Fibroblast of lung (primary cell): ENCODE results near the gene AKAP6. TPM values are rescaled to one million over a fixed set of nuclear protein-coding genes. Genes with fewer than 3 reads are reported as not detected.

Experiments
- DNase-seq, 2 donors: peaks; one replicate each; pipeline versions ENCODE4 v3.0.0 to v3.0.0-alpha.2; 2010; ENCODE audit warnings: low read depth in 2 of 2
- H2AFZ ChIP-seq: 2 replicates; pipeline ENCODE4 v1.5.1; 2012; ENCODE audit warnings: low read length, control low read depth, inconsistent platforms
- H3K27ac ChIP-seq: 2 replicates; pipeline ENCODE4 v1.5.1; 2011; ENCODE audit warnings: low read length, control low read depth; ENCODE audit not compliant: insufficient read depth
- H3K27me3 ChIP-seq: 2 replicates; pipeline ENCODE4 v1.5.1; 2011; ENCODE audit warnings: mild to moderate bottlenecking, low read length; ENCODE audit not compliant: control insufficient read depth, insufficient read depth
- H3K36me3 ChIP-seq: 2 replicates; pipeline ENCODE4 v1.5.1; 2011; ENCODE audit warnings: low read length; ENCODE audit not compliant: control insufficient read depth, insufficient read depth
- H3K4me1 ChIP-seq: 2 replicates; pipeline ENCODE4 v1.5.1; 2011; ENCODE audit warnings: low read length; ENCODE audit not compliant: control insufficient read depth, insufficient read depth; ENCODE audit errors: extremely low read depth
- H3K4me2 ChIP-seq: 2 replicates; pipeline ENCODE4 v1.5.1; 2011; ENCODE audit warnings: low read length, control low read depth; ENCODE audit not compliant: insufficient read depth; ENCODE audit errors: extremely low read depth
- H3K4me3 ChIP-seq, 4 experiments: fragments of 200-600 bp in 1 of 4; sonication (generic) in 1 of 4; replicated peaks in 1 of 4; 2 replicates each; pipeline ENCODE4 v1.5.1; 2011 to 2016; ENCODE audit warnings: low read length in 4 of 4, low read depth in 3 of 4, mild to moderate bottlenecking in 3 of 4, control low read depth in 2 of 4, inconsistent platforms in 1 of 4, mixed read lengths in 1 of 4; ENCODE audit not compliant: insufficient read depth in 1 of 4; ENCODE audit errors: control extremely low read depth in 1 of 4
- H3K79me2 ChIP-seq: 2 replicates; pipeline ENCODE4 v1.5.1; 2012; ENCODE audit warnings: mild to moderate bottlenecking, low read length, inconsistent platforms; ENCODE audit not compliant: control insufficient read depth, insufficient read depth
- H3K9ac ChIP-seq: 2 replicates; pipeline ENCODE4 v1.5.1; 2011; ENCODE audit warnings: mild to moderate bottlenecking, low read length, control low read depth; ENCODE audit not compliant: insufficient read depth
- H3K9me3 ChIP-seq: 2 replicates; pipeline ENCODE4 v1.5.1; 2012; ENCODE audit warnings: low read depth, low read length; ENCODE audit not compliant: control insufficient read depth, insufficient read depth
- H4K20me1 ChIP-seq: 2 replicates; pipeline ENCODE4 v1.5.1; 2011; ENCODE audit warnings: low read length; ENCODE audit not compliant: control insufficient read depth, insufficient read depth; ENCODE audit errors: extremely low read depth
- EZH2 ChIP-seq: IDR thresholded peaks from 2 replicates; pipeline ENCODE4 v1.5.1; 2012; ENCODE audit warnings: low read length, control low read depth, mild to moderate bottlenecking; ENCODE audit errors: missing control alignments
- polyA plus RNA-seq, 2 donors: library from polyadenylated mRNA; depleted of rRNA in 1 of 2; stranded (reverse) in 1 of 2; unstranded in 1 of 2; fragments of >200 nt; gene quantifications; 2 replicates each; pipeline ENCODE4 v1.2.1, GENCODE V29; 2011 to 2012; ENCODE audit warnings: missing spikeins in 1 of 2
- total RNA-seq: library from RNA; depleted of rRNA; stranded (reverse); fragments of >200 nt; gene quantifications from 2 replicates; pipeline ENCODE4 v1.2.1, GENCODE V29; 2014
- TF ChIP-seq, protein P1 (sequence below), 2 donors: IDR thresholded peaks in 1 of 2; conservative IDR thresholded peaks in 1 of 2; 1 replicate in 1 of 2; 2 replicates in 1 of 2; pipeline ENCODE4 v1.5.1; 2011 to 2012; ENCODE audit warnings: low read length in 2 of 2, control low read depth in 1 of 2, inconsistent platforms in 1 of 2, low read depth in 1 of 2, mild to moderate bottlenecking in 1 of 2

AKAP6 gene
- total and polyA plus RNA-seq, 2 donors (not counting 1 experiment from before 2014, with no cell fraction given) = 3.3 to 10.9 TPM

DNA sequence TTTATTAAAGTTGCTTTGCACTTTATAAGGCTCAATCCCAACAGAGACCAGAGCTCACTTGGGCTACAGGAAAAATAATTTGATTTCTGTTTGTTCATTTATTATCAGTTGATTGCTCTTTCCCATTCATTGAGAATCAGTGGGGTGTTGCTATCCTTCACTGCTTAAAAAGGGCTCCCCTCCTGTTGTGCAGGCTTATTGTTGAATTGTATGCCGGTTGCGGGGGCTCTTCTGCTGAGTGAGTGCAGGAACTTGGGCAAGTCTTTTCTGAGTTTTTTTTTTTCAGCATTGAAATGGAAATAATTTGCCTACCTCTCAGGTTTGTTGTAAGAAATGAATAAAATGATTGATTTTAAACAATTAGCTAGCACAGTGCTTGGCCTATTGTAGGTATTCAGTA, 32.6 kb downstream of the AKAP6 start:
- TF ChIP-seq, protein P1, sequence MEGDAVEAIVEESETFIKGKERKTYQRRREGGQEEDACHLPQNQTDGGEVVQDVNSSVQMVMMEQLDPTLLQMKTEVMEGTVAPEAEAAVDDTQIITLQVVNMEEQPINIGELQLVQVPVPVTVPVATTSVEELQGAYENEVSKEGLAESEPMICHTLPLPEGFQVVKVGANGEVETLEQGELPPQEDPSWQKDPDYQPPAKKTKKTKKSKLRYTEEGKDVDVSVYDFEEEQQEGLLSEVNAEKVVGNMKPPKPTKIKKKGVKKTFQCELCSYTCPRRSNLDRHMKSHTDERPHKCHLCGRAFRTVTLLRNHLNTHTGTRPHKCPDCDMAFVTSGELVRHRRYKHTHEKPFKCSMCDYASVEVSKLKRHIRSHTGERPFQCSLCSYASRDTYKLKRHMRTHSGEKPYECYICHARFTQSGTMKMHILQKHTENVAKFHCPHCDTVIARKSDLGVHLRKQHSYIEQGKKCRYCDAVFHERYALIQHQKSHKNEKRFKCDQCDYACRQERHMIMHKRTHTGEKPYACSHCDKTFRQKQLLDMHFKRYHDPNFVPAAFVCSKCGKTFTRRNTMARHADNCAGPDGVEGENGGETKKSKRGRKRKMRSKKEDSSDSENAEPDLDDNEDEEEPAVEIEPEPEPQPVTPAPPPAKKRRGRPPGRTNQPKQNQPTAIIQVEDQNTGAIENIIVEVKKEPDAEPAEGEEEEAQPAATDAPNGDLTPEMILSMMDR (conservative IDR thresholded peaks at IDR 0.05 in 1 of 2, IDR thresholded peaks at IDR 0.05 in 1 of 2; ENCODE audit: low read depth in 1 of 2, low read length in 2 of 2) = no peak
- no peak for TF ChIP-seq EZH2

DNA sequence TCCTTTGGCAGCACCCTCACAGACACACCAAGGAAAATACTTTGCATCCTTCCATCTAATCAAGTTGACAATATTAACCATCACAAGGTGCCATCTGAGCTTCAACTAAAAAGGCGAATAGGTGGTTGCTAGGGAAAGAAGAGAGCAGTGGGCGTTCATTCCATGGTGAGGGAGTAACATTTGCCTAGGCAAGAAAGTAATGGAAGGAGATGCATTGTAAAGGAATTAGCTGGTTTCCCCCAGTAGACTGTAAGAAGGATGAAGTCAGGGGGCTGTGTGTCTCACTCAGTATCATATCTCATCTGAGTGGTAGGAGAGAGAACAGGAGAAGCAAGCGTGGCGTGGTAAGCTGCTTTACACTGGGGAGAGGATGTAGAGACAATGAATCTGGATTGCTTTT, 34.7 kb downstream of the AKAP6 start:
- H2AFZ ChIP-seq = no peak overlapping the region
- no peaks in the 10 kb centered on the region for H3K27me3 ChIP-seq
- H3K27ac ChIP-seq = no peak overlapping the region
- no peak for TF ChIP-seq EZH2
- TF ChIP-seq, protein P1 (conservative IDR thresholded peaks at IDR 0.05 in 1 of 2, IDR thresholded peaks at IDR 0.05 in 1 of 2; ENCODE audit: low read depth in 1 of 2, low read length in 2 of 2) = no peak
- H3K9ac ChIP-seq = no peak overlapping the region
- no peaks in the 10 kb centered on the region for H4K20me1 ChIP-seq
- no peak for DNase-seq
- no peaks in the 10 kb centered on the region for H3K4me1 ChIP-seq
- H3K36me3 ChIP-seq = no peaks in the 10 kb centered on the region
- no peaks in the 10 kb centered on the region for H3K79me2 ChIP-seq
- no peak overlapping the region for H3K4me2 ChIP-seq
- H3K4me3 ChIP-seq = no peak overlapping the region
- no peaks in the 10 kb centered on the region for H3K9me3 ChIP-seq

More for the DNA sequence above, 32.6 kb downstream of the AKAP6 start:
- no peaks in the 10 kb centered on the region for H3K27me3 ChIP-seq
- H2AFZ ChIP-seq = no peak overlapping the region
- H3K27ac ChIP-seq = no peak overlapping the region
- H3K4me2 ChIP-seq = no peak overlapping the region
- H3K4me3 ChIP-seq = no peak overlapping the region
- H3K4me1 ChIP-seq = no peaks in the 10 kb centered on the region
- H3K9me3 ChIP-seq = no peaks in the 10 kb centered on the region
- H3K36me3 ChIP-seq = no peaks in the 10 kb centered on the region
- H4K20me1 ChIP-seq = no peaks in the 10 kb centered on the region
- no peak for DNase-seq
- H3K79me2 ChIP-seq = no peaks in the 10 kb centered on the region
- H3K9ac ChIP-seq = no peak overlapping the region

- DNase-seq = no peak
- TF ChIP-seq, protein P1 (conservative IDR thresholded peaks at IDR 0.05 in 1 of 2, IDR thresholded peaks at IDR 0.05 in 1 of 2; ENCODE audit: low read depth in 1 of 2, low read length in 2 of 2) = no peak
- no peak for TF ChIP-seq EZH2
- H3K4me1 ChIP-seq = no peaks in the 10 kb centered on the region
- H4K20me1 ChIP-seq = no peaks in the 10 kb centered on the region
- H3K27ac ChIP-seq = no peak overlapping the region
- no peak overlapping the region for H3K4me2 ChIP-seq
- no peaks in the 10 kb centered on the region for H3K36me3 ChIP-seq
- no peaks in the 10 kb centered on the region for H3K9me3 ChIP-seq
- no peak overlapping the region for H3K4me3 ChIP-seq
- H3K27me3 ChIP-seq = no peaks in the 10 kb centered on the region
- H2AFZ ChIP-seq = no peak overlapping the region
- no peaks in the 10 kb centered on the region for H3K79me2 ChIP-seq
- no peak overlapping the region for H3K9ac ChIP-seq
Measured at GRCh38 chr14:32364941-32365340, 35.8 kb downstream of the AKAP6 start.
